ENCODE data around the gene ABCG1.
A peak's percentile ranks its signal among the peaks of the same experiment; 100 is the strongest.

ABCG1 gene

GRCh38 chr21:42310411-42311001 lies 91.6 kb downstream of the ABCG1 start:
- DNase-seq, result peak in 1 of 2 experiments; percentile 62

GRCh38 chr21:42311160-42311559 lies 92.2 kb downstream of the ABCG1 start:
- peak in 1 of 2 experiments; percentile 42 for DNase-seq

- peak in 1 of 2 experiments; percentile 81 for DNase-seq
Measured at GRCh38 chr21:42311816-42312625, 93.1 kb downstream of the ABCG1 start.

- DNase-seq, result peak in 1 of 2 experiments; percentile 55
Measured at GRCh38 chr21:42312626-42313104, 93.7 kb downstream of the ABCG1 start.

GRCh38 chr21:42313501-42313969 lies 94.6 kb downstream of the ABCG1 start:
- DNase-seq, result peak; percentile 91 to 97

- DNase-seq, result no peak
Measured at GRCh38 chr21:42314616-42315295, 95.8 kb downstream of the ABCG1 start.

GRCh38 chr21:42315296-42315891 lies 96.5 kb downstream of the ABCG1 start, which contains the start of gene TFF3:
Gene TFF3, minus strand, starts transcription at chr21:42315409. Its CDS starts 35 bp downstream, at chr21:42315374.
- peak; percentile 96 to 98 for DNase-seq

- DNase-seq, result peak in 1 of 2 experiments; percentile 59
Measured at GRCh38 chr21:42316891-42317290, 98.0 kb downstream of the ABCG1 start.

GRCh38 chr21:42317341-42317741 lies 98.4 kb downstream of the ABCG1 start:
- peak in 1 of 2 experiments; percentile 61 for DNase-seq

- DNase-seq, result peak; percentile 29 to 69
Measured at GRCh38 chr21:42317826-42318746, 99.1 kb downstream of the ABCG1 start.

- DNase-seq, result no peak
Measured at GRCh38 chr21:42319376-42319775, 100.4 kb downstream of the ABCG1 start.

GRCh38 chr21:42319851-42320572 lies 101.1 kb downstream of the ABCG1 start:
- DNase-seq, result no peak

GRCh38 chr21:42320791-42321190 lies 101.9 kb downstream of the ABCG1 start:
- no peak for DNase-seq

GRCh38 chr21:42321231-42321630 lies 102.3 kb downstream of the ABCG1 start:
- DNase-seq, result no peak

- DNase-seq, result no peak
Measured at GRCh38 chr21:42321845-42322244, 102.9 kb downstream of the ABCG1 start.

GRCh38 chr21:42324896-42325295 lies 106.0 kb downstream of the ABCG1 start:
- DNase-seq, result no peak

GRCh38 chr21:42330380-42331371 lies 111.7 kb downstream of the ABCG1 start:
- no peak for DNase-seq

GRCh38 chr21:42331660-42332059 lies 112.7 kb downstream of the ABCG1 start:
- DNase-seq, result no peak

GRCh38 chr21:42332557-42333317 lies 113.8 kb downstream of the ABCG1 start:
- no peak for DNase-seq

Measured in NCI-H526 (cell line).